GM12878 (cell line): Measurements from ENCODE around the gene WTIP.

Experiments
- CREB1 ChIP-seq: IDR thresholded peaks from 2 replicates; pipeline ENCODE4 v1.6.1; 2012; ENCODE audit warnings: low read depth, mild to moderate bottlenecking, inconsistent platforms
- CTCF ChIP-seq, 3 experiments: IDR thresholded peaks in 2 of 3; conservative IDR thresholded peaks in 1 of 3; 2 replicates each; pipeline ENCODE4 v1.5.1; 2011; ENCODE audit warnings: low read depth in 3 of 3, low read length in 3 of 3, mild to moderate bottlenecking in 3 of 3, control low read depth in 2 of 3, moderate library complexity in 2 of 3, inconsistent platforms in 1 of 3, mixed read lengths in 1 of 3; ENCODE audit not compliant: control insufficient read depth in 2 of 3, insufficient read depth in 1 of 3; ENCODE audit errors: extremely low read depth in 1 of 3
- EP300 ChIP-seq, 2 experiments: fragments of 150-350 bp in 1 of 2; IDR thresholded peaks; 2 replicates each; pipeline ENCODE4 v1.6.1; 2011 to 2012; ENCODE audit warnings: low read depth in 2 of 2, low read length in 2 of 2, borderline replicate concordance in 1 of 2, improper control_type of control experiment in 1 of 2, inconsistent platforms in 1 of 2; ENCODE audit not compliant: control insufficient read depth in 1 of 2
- MAX ChIP-seq: IDR thresholded peaks from 2 replicates; pipeline ENCODE4 v1.6.1; 2012; ENCODE audit warnings: low read depth, low read length, improper control_type of control experiment
- POLR2AphosphoS5 ChIP-seq: IDR thresholded peaks from 2 replicates; pipeline ENCODE4 v1.6.1; 2011; ENCODE audit warnings: mild to moderate bottlenecking, low read length, inconsistent platforms
- SMC3 ChIP-seq: IDR thresholded peaks from 2 replicates; pipeline ENCODE4 v1.6.1; 2011; ENCODE audit warnings: low read length, improper control_type of control experiment, borderline replicate concordance
- YY1 ChIP-seq: IDR thresholded peaks from 2 replicates; pipeline ENCODE4 v1.6.1; 2011; ENCODE audit warnings: low read depth, mild to moderate bottlenecking, low read length

- no peak for TF ChIP-seq EP300 (IDR thresholded peaks at IDR 0.05; ENCODE audit: borderline replicate concordance in 1 of 2, control insufficient read depth in 1 of 2, low read depth in 2 of 2, low read length in 2 of 2)
- no peak for TF ChIP-seq CTCF (IDR thresholded peaks at IDR 0.05 in 2 of 3, conservative IDR thresholded peaks at IDR 0.05 in 1 of 3; ENCODE audit: control insufficient read depth in 2 of 3, extremely low read depth in 1 of 3, insufficient read depth in 1 of 3, low read depth in 3 of 3, low read length in 3 of 3)
- TF ChIP-seq SMC3: no peak
- TF ChIP-seq MAX: no peak
- TF ChIP-seq YY1: no peak
- no peak for TF ChIP-seq POLR2AphosphoS5
- TF ChIP-seq CREB1: no peak
These were observed 1.1 kb downstream of the WTIP start for GRCh38 chr19:34482380-34483250.
